Neural progenitor cell (in vitro differentiated cells): ENCODE results near the gene DNAH9.

ENCODE experiments used
- CTCF ChIP-seq: fragments of 200-600 bp; sonication (generic); IDR thresholded peaks from 2 replicates; pipeline ENCODE4 v1.5.1; 2017; ENCODE audit warnings: antibody characterized with exemption, mild to moderate bottlenecking
- EZH2 ChIP-seq: fragments of 200-600 bp; sonication (generic); IDR thresholded peaks from 2 replicates; pipeline ENCODE4 v1.6.1; 2017; ENCODE audit warnings: antibody characterized with exemption, mild to moderate bottlenecking, moderate library complexity
- EZH2phosphoT487 ChIP-seq: fragments of 200-600 bp; sonication (generic); IDR thresholded peaks from 2 replicates; pipeline ENCODE4 v1.6.1; 2017; ENCODE audit warnings: antibody characterized with exemption

GRCh38 chr17:11578998-11579397, 19.3 kb upstream of the DNAH9 start:
- no peak for TF ChIP-seq CTCF
- TF ChIP-seq EZH2phosphoT487, result no peak
- no peak for TF ChIP-seq EZH2
